ENCODE data around the gene YAF2.
"Not testable (repeated sequence)": the region's sequence is repeated elsewhere in the genome, so short reads cannot be mapped to it uniquely, and the experiment has no call there.

Gene YAF2

GRCh38 chr12:42216737-42217136, 21.3 kb downstream of the YAF2 start:
- Histone ChIP-seq H4K20me1 (ENCODE audit: insufficient read depth, low read length) (no peaks in the 10 kb centered on the region), H3F3A (ENCODE audit: insufficient read depth, low read length) (no peaks in the 10 kb centered on the region), H3K4me3 (ENCODE audit: low read depth, low read length, poor library complexity, severe bottlenecking) (no peak overlapping the region), H3K4me1 (ENCODE audit: insufficient read depth, low read length, severe bottlenecking) (peaks cover 18% of the 10 kb centered on the region), H3K36me3 (ENCODE audit: insufficient read depth, low read length) (no peaks in the 10 kb centered on the region), H3K27ac (ENCODE audit: low read depth, low read length, poor library complexity, severe bottlenecking) (no peak overlapping the region), H3K9ac (ENCODE audit: low read length) (no peak overlapping the region), H2AFZ (ENCODE audit: low read length) (no peak overlapping the region), H3K79me2 (ENCODE audit: insufficient read depth, low read length) (peaks cover 49% of the 10 kb centered on the region), H3K27me3 (ENCODE audit: insufficient read depth, low read length) (no peaks in the 10 kb centered on the region), H3K9me2 (ENCODE audit: low read depth, low read length) (no peaks in the 10 kb centered on the region), H3K4me2 (ENCODE audit: low read length) (no peak overlapping the region), H3K9me3 (ENCODE audit: low read length) (no peaks in the 10 kb centered on the region)
- TF ChIP-seq CTCF (IDR thresholded peaks at IDR 0.05; ENCODE audit: low read length) (no peak), EZH2 (IDR thresholded peaks at IDR 0.05; ENCODE audit: borderline replicate concordance, low read length) (no peak)

- not testable (repeated sequence) for H3K4me3 ChIP-seq (ENCODE audit: low read depth, low read length, poor library complexity, severe bottlenecking); H3K36me3 ChIP-seq (ENCODE audit: insufficient read depth, low read length); H3K27me3 ChIP-seq (ENCODE audit: insufficient read depth, low read length); H3K4me2 ChIP-seq (ENCODE audit: low read length); H2AFZ ChIP-seq (ENCODE audit: low read length); H3F3A ChIP-seq (ENCODE audit: insufficient read depth, low read length); H3K9ac ChIP-seq (ENCODE audit: low read length); H3K9me3 ChIP-seq (ENCODE audit: low read length); H3K9me2 ChIP-seq (ENCODE audit: low read depth, low read length); H4K20me1 ChIP-seq (ENCODE audit: insufficient read depth, low read length); H3K27ac ChIP-seq (ENCODE audit: low read depth, low read length, poor library complexity, severe bottlenecking)
- H3K79me2 ChIP-seq (ENCODE audit: insufficient read depth, low read length) = peaks cover 42% of the 10 kb centered on the region
- peaks cover 18% of the 10 kb centered on the region for H3K4me1 ChIP-seq (ENCODE audit: insufficient read depth, low read length, severe bottlenecking)
Measured at GRCh38 chr12:42215759-42216158, 22.3 kb downstream of the YAF2 start.

GRCh38 chr12:42213954-42214426, 24.1 kb downstream of the YAF2 start:
- H3K4me2 ChIP-seq (ENCODE audit: low read length) = no peak overlapping the region

DNA sequence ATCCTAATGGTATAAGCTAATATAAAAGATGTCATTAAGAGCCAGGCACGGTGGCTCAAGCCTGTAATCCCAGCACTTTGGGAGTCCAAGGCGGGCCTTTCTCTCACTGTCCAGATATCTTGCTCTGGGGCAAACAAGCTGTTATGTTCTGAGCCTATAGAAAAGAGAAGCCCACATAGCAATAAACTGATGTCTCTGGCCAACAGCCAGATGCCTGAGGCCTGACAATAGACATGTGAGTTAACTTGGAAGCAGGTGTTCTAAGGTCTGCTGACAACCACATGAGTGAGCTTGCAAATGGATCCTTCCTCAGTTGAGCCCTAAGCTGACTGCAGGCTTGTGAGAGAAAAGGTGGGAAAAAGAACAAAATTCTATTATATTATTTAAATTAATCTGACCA, 25.0 kb downstream of the YAF2 start:
- H3F3A ChIP-seq (ENCODE audit: insufficient read depth, low read length) = no peaks in the 10 kb centered on the region
- no peak overlapping the region for H2AFZ ChIP-seq (ENCODE audit: low read length)
- TF ChIP-seq CTCF (IDR thresholded peaks at IDR 0.05; ENCODE audit: low read length) (no peak), EZH2 (IDR thresholded peaks at IDR 0.05; ENCODE audit: borderline replicate concordance, low read length) (no peak)
- H3K36me3 ChIP-seq (ENCODE audit: insufficient read depth, low read length) = peaks cover 11% of the 10 kb centered on the region; the same call in 1 of the 2 replicates
- H3K4me1 ChIP-seq (ENCODE audit: insufficient read depth, low read length, severe bottlenecking) = peaks cover 18% of the 10 kb centered on the region
- no peak overlapping the region for H3K9ac ChIP-seq (ENCODE audit: low read length)
- no peaks in the 10 kb centered on the region for H3K27me3 ChIP-seq (ENCODE audit: insufficient read depth, low read length)
- no peaks in the 10 kb centered on the region for H4K20me1 ChIP-seq (ENCODE audit: insufficient read depth, low read length)
- peak overlapping the region; percentile 57 for H3K27ac ChIP-seq (ENCODE audit: low read depth, low read length, poor library complexity, severe bottlenecking)
- no peaks in the 10 kb centered on the region for H3K9me2 ChIP-seq (ENCODE audit: low read depth, low read length)
- H3K4me2 ChIP-seq (ENCODE audit: low read length) = no peak overlapping the region
- H3K79me2 ChIP-seq (ENCODE audit: insufficient read depth, low read length) = peaks cover 26% of the 10 kb centered on the region
- H3K4me3 ChIP-seq (ENCODE audit: low read depth, low read length, poor library complexity, severe bottlenecking) = no peak overlapping the region
- H3K9me3 ChIP-seq (ENCODE audit: low read length) = no peaks in the 10 kb centered on the region

More at GRCh38 chr12:42213954-42214426, 24.1 kb downstream of the YAF2 start:
- Histone ChIP-seq H4K20me1 (ENCODE audit: insufficient read depth, low read length) (no peaks in the 10 kb centered on the region), H3K36me3 (ENCODE audit: insufficient read depth, low read length) (peaks cover 7% of the 10 kb centered on the region; the same call in 1 of the 2 replicates), H3F3A (ENCODE audit: insufficient read depth, low read length) (no peaks in the 10 kb centered on the region), H3K4me3 (ENCODE audit: low read depth, low read length, poor library complexity, severe bottlenecking) (no peak overlapping the region), H3K27ac (ENCODE audit: low read depth, low read length, poor library complexity, severe bottlenecking) (no peak overlapping the region), H3K9me2 (ENCODE audit: low read depth, low read length) (no peaks in the 10 kb centered on the region), H2AFZ (ENCODE audit: low read length) (no peak overlapping the region), H3K9me3 (ENCODE audit: low read length) (no peaks in the 10 kb centered on the region), H3K79me2 (ENCODE audit: insufficient read depth, low read length) (peaks cover 34% of the 10 kb centered on the region), H3K4me1 (ENCODE audit: insufficient read depth, low read length, severe bottlenecking) (peaks cover 18% of the 10 kb centered on the region), H3K9ac (ENCODE audit: low read length) (no peak overlapping the region), H3K27me3 (ENCODE audit: insufficient read depth, low read length) (no peaks in the 10 kb centered on the region)
- no peak for TF ChIP-seq EZH2 (IDR thresholded peaks at IDR 0.05; ENCODE audit: borderline replicate concordance, low read length)

All from OCI-LY1 (cell line).